Small intestine (tissue), 7 donors: ENCODE measurements around the gene TSPAN11. TPM values are rescaled to one million over a fixed set of nuclear protein-coding genes. Genes with fewer than 3 reads are reported as not detected.

Experiments used
- DNase-seq, 2 donors: peaks; one replicate each; pipeline versions ENCODE4 v3.0.0 to v3.0.0-alpha.2; 2013
- FAIRE-seq: peaks from 2 replicates; lab custom pipeline; 2012; peaks lifted over from hg19 to GRCh38; lab: Jason Lieb, UNC
- H3K27ac ChIP-seq, 3 donors: one replicate each; pipeline ENCODE4 v1.5.1; 2013; ENCODE audit warnings: low read length in 2 of 3, mild to moderate bottlenecking in 2 of 3, control low read depth in 1 of 3, inconsistent platforms in 1 of 3, low read depth in 1 of 3, moderate library complexity in 1 of 3
- H3K27me3 ChIP-seq, 3 donors: one replicate each; pipeline ENCODE4 v1.6.1; 2013; ENCODE audit warnings: low read length in 3 of 3, inconsistent platforms in 1 of 3; ENCODE audit not compliant: control insufficient read depth in 3 of 3, insufficient read depth in 3 of 3
- H3K36me3 ChIP-seq, 3 donors: one replicate each; pipeline ENCODE4 v1.6.1; 2013; ENCODE audit warnings: low read length in 3 of 3, inconsistent platforms in 1 of 3, low read depth in 1 of 3, mild to moderate bottlenecking in 1 of 3, moderate library complexity in 1 of 3; ENCODE audit not compliant: control insufficient read depth in 3 of 3, insufficient read depth in 2 of 3
- H3K4me1 ChIP-seq, 3 donors: one replicate each; pipeline ENCODE4 v1.6.1; 2013; ENCODE audit warnings: low read length in 2 of 3, inconsistent platforms in 1 of 3, low read depth in 1 of 3, mild to moderate bottlenecking in 1 of 3, moderate library complexity in 1 of 3; ENCODE audit not compliant: control insufficient read depth in 3 of 3, insufficient read depth in 2 of 3
- H3K4me3 ChIP-seq, 3 donors: one replicate each; pipeline ENCODE4 v1.5.1; 2013; ENCODE audit warnings: low read length in 3 of 3, control low read depth in 1 of 3, inconsistent platforms in 1 of 3, low read depth in 1 of 3, mild to moderate bottlenecking in 1 of 3, moderate library complexity in 1 of 3
- H3K9me3 ChIP-seq, 2 donors: one replicate each; pipeline ENCODE4 v1.6.1; 2013; ENCODE audit warnings: low read depth in 1 of 2, low read length in 1 of 2; ENCODE audit not compliant: control insufficient read depth in 2 of 2, insufficient read depth in 1 of 2
- WGBS, 3 donors: extraction: QIAGEN DNeasy Blood & Tissue Kit; methylation state at CpG; one replicate each; pipeline ENCODE4 v1.1.7; 2013; 5-methylcytosine and 5-hydroxymethylcytosine counted together
- polyA plus RNA-seq, 4 donors: library from polyadenylated mRNA; stranded (reverse) in 3 of 4; unstranded in 1 of 4; fragments of 200-250 nt in 3 of 4; fragments of 120-200 nt in 1 of 4; gene quantifications; one replicate each; pipeline versions ENCODE4 v1.2.1 to v1.2.3, GENCODE V29; 2013
- donor health status: healthy with polysubstance abuse.
- donor health status: control.
- donor health status: control.
- donor health status: Bipolar disorder and iron deficiency.
- donor health status: healthy.

Gene TSPAN11
- polyA plus RNA-seq, 4 donors: 0.54 to 3.9 (median 3.9) TPM; not detected in 1

DNA sequence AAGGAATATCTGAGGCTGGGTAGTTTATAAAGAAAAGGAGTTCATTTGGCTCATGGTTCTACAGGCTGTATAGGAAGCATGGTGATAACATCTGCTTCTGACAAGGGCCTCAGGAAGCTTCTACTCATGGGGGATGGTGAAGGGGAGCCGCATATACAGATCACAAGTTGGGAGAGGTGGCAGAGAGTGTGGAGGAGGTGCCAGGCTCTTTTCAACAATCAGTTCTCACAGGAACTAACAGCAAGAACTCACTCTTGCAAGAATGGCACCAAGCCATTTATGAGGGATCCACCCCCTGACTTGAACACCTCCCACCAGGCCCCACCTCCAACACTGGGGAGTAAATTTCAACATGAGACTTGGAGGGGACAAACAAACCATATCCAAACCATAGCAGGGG lies 3.5 kb upstream of the TSPAN11 start:
- Histone ChIP-seq H3K4me1 (no peaks in the 10 kb centered on the region), H3K4me3 (no peak overlapping the region), H3K9me3 (no peaks in the 10 kb centered on the region), H3K27ac (no peak overlapping the region), H3K27me3 (peaks cover 0 to 35% (median 8%) of the 10 kb centered on the region in 3 donors), H3K36me3 (no peaks in the 10 kb centered on the region)
- 75 to 100% (median 97%) methylated on average over 1 of the region's 1 CpG for WGBS, 3 donors
- FAIRE-seq (no peak), DNase-seq (no peak)

DNA sequence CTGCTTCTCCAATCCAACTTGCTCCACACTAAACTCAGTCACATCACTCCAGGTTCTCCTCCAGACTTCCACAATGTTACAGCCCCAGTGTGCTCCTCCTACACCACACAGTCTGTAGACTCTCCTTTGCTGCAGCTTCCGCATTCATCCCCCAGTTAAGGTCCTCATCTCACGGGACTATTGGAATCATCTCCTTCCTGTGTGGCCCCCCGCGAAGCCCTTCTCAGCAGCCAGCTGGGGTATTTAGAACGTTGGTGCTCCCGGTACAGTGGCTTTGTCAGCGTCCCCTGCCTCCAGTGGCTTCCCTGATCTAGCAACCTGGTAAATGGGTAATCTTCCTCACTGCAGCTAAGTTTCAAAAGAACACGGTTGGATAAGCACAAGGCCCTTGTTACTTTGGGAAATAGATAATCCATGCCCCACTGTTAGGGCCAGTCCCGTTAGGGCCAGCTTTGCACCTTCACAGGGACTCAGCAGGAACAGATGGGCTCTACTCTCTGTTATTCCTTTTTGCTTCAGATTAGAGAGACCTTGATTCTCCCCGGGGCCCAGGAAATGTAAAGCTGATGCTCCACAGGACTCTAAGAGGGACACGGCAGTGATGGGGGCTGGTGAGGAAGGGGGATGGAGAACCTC lies 823 bp upstream of the TSPAN11 start:
- WGBS, 3 donors: 66 to 68% (median 68%) methylated on average over 11 of the region's 11 CpGs
- Histone ChIP-seq H3K27ac (peak overlapping the region in 1 of 3 donors; percentile 29), H3K4me1 (no peaks in the 10 kb centered on the region), H3K4me3 (peak overlapping the region in 1 of 3 donors; percentile 14), H3K27me3 (peaks cover 3 to 35% (median 8%) of the 10 kb centered on the region in 3 donors), H3K9me3 (no peaks in the 10 kb centered on the region), H3K36me3 (no peaks in the 10 kb centered on the region)
- DNase-seq: no peak
- no peak for FAIRE-seq

DNA sequence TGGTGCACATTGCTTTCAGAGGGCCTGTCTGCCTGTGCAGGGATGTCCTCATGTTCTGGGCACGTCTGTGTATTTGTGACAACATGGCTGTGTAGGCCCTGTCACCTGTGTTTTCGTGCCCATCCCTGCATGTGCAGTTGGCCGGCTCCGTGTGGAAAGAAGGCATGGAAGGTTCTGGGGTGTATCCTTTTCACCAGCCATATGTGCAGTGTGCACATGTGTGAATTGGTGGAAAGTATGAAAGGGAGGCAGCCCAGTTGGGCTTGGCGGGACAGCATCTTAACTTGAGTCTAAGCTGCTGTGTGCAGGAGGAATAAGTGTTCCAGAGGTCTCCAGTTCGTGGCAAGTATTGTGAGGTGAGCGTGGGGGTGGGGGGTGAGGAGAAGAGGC lies 669 bp downstream of the TSPAN11 start:
- WGBS, 3 donors: 83 to 85% (median 85%) methylated on average over 7 of the region's 7 CpGs

DNA sequence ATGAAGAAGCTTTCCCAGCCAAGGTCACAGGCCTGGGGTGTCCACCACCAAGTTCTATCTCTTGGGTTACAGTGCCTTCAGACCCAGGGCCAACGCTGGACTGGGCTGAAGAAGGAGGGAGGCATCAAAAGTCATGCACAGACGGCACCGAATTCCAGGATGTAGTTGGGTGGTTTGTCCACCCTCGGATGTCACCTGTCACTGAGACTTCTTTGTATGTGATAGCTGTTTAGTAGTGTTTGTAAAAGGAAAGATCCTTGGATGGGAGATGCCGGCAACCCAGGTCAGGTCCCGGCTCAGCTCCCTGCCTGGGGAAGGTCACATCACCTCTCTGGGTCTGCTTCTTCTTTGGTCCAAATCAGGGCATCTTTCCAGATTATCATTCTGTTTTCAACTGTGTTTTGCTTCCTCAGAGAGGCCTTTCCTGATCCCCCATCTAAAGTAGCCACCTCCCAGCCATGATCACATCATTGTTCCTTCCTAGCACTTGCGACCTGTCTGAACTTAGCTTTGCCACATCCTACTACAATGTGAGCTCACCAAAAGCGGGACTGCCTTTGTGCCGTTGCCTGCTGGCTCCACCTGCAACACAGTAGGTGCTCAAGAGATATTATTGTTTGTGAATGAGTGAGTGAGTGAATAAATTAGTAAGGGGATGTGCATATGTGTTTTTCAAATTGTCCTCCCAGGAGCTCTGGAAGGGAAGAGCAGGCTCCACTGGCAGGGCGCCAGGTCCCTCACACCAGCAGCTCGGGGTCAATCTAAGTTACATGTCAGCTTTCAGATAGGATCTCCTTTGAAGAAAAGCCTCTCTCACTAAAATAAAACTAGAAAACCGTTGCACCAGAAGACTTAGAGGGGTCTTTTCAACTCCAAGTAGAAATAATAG lies 2.1 kb downstream of the TSPAN11 start:
- Histone ChIP-seq H3K4me3 (no peak overlapping the region), H3K27me3 (peaks cover 3 to 33% (median 8%) of the 10 kb centered on the region in 3 donors), H3K27ac (no peak overlapping the region), H3K9me3 (no peaks in the 10 kb centered on the region), H3K36me3 (no peaks in the 10 kb centered on the region), H3K4me1 (no peaks in the 10 kb centered on the region)
- 70 to 72% (median 71%) methylated on average over 12 of the region's 12 CpGs for WGBS, 3 donors
- no peak for FAIRE-seq
- no peak for DNase-seq

More for the DNA sequence above, 669 bp downstream of the TSPAN11 start:
- Histone ChIP-seq H3K27ac (no peak overlapping the region), H3K4me3 (no peak overlapping the region), H3K27me3 (peaks cover 3 to 35% (median 8%) of the 10 kb centered on the region in 3 donors), H3K9me3 (no peaks in the 10 kb centered on the region), H3K4me1 (no peaks in the 10 kb centered on the region), H3K36me3 (no peaks in the 10 kb centered on the region)
- FAIRE-seq (no peak), DNase-seq (no peak)

DNA sequence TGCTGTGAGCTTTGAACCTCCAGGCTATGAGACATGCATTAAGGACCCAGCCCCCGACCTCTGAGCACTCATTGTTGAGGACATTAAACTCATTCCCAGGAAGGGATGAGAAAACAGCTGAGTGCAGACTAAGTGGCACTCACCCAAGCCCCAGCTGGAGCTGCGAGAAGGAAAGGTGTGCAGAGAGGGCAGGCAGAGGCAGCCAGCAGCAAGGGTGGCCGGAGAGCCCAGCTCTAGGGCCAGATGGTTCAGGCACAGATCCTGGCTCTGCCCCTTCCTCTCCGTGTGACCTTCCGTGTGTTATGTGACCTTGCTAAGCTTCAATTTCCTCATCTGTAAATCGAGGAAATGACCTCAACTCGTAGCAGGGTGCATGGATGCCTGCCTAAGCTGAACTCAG lies 3.7 kb downstream of the TSPAN11 start:
- H3K9me3 ChIP-seq: peaks cover 0 to 3% of the 10 kb centered on the region in 2 donors
- H3K36me3 ChIP-seq: no peaks in the 10 kb centered on the region
- H3K4me1 ChIP-seq: no peaks in the 10 kb centered on the region
- no peak overlapping the region for H3K4me3 ChIP-seq
- no peak for FAIRE-seq
- peaks cover 3 to 23% (median 8%) of the 10 kb centered on the region in 3 donors for H3K27me3 ChIP-seq
- H3K27ac ChIP-seq: no peak overlapping the region
- 48 to 63% (median 61%) methylated on average over 7 of the region's 7 CpGs for WGBS, 3 donors
- no peak for DNase-seq

DNA sequence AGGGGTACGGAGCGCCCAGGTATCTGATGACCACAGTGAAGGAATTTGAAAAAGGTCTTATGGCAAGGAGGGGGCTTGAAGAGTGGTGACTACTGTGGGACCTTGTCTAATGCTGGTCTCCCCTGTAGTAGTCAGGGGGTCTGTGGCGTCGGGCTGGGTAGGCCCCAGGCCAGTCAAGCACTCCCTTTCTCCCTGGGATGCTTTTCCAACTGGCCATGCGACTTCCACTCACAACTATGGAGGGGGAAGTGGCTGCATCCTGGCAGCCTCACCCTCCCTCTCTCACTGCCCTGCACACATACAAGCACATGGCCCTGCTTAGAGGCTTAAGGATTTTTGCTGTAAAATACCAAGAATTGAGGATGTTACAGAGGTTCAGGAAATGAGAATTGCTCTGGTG lies 4.1 kb downstream of the TSPAN11 start:
- no peaks in the 10 kb centered on the region for H3K4me1 ChIP-seq
- H3K4me3 ChIP-seq: no peak overlapping the region
- DNase-seq (no peak), FAIRE-seq (no peak)
- peaks cover 3 to 19% (median 8%) of the 10 kb centered on the region in 3 donors for H3K27me3 ChIP-seq
- no peaks in the 10 kb centered on the region for H3K36me3 ChIP-seq
- H3K9me3 ChIP-seq: peaks cover 0 to 3% of the 10 kb centered on the region in 2 donors
- no peak overlapping the region for H3K27ac ChIP-seq
- WGBS, 3 donors: 78 to 93% (median 79%) methylated on average over 5 of the region's 5 CpGs

DNA sequence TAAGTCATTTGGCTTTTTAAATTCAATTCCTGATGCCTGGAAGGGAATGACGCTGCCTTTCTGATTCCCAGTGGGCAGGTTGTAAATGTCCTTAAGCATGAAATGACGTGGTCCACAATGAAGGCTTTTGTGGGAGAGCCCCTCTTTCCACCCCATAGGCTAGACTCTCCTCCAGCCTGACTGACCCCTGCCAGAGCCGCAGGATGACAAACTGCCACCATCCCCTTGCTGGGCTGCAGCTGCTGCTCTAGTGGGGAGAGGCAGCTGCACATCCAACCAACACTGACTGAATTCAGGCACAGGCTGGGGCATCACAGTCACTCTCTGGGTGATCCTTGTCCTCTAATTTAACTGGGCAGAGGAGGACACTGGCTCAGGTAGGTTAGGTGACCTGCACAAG lies 6.3 kb downstream of the TSPAN11 start:
- Histone ChIP-seq H3K4me1 (no peaks in the 10 kb centered on the region), H3K27me3 (peaks cover 0 to 3% (median 0%) of the 10 kb centered on the region in 3 donors), H3K9me3 (peaks cover 0 to 3% of the 10 kb centered on the region in 2 donors), H3K4me3 (no peak overlapping the region), H3K27ac (no peak overlapping the region), H3K36me3 (no peaks in the 10 kb centered on the region)
- WGBS, 3 donors: 75 to 87% (median 84%) methylated on average over 3 of the region's 3 CpGs
- no peak for DNase-seq
- no peak for FAIRE-seq

DNA sequence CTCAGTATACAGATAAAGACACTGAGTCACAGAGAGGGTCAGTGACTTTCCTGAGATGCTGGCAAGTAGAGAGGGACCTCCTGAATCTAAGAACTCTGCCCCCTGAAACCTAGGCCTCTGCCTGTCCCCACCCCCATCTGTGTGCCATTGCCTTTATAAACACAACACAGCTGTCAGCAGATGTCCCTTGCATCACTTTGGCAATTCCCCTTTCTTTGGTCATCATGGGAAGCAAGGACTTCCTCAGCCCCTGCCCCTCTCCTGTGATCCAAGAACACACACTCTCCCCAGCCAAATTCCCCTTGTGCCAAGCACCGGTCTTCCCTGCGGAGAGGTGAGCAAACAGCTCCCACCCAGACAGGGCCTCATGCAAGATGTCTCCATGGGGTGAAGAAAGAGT lies 8.3 kb downstream of the TSPAN11 start:
- H3K9me3 ChIP-seq: peaks cover 0 to 3% of the 10 kb centered on the region in 2 donors
- 92 to 100% (median 93%) methylated on average over 2 of the region's 2 CpGs for WGBS, 3 donors
- FAIRE-seq: no peak

More for the DNA sequence above, 8.3 kb downstream of the TSPAN11 start:
- no peaks in the 10 kb centered on the region for H3K27me3 ChIP-seq
- no peaks in the 10 kb centered on the region for H3K36me3 ChIP-seq
- H3K27ac ChIP-seq: no peak overlapping the region
- no peak for DNase-seq
- H3K4me3 ChIP-seq: no peak overlapping the region
- H3K4me1 ChIP-seq: peaks cover 0 to 2% (median 0%) of the 10 kb centered on the region in 3 donors
